GM23248 (cell line): Measurements from ENCODE around the gene LAMB1. TPM values are rescaled to one million over a fixed set of nuclear protein-coding genes. Genes with fewer than 3 reads are reported as not detected.
A peak's percentile ranks its signal among the peaks of the same experiment; 100 is the strongest.

ENCODE experiments used
- DNase-seq: peaks from one replicate; pipeline ENCODE4 v3.0.0-alpha.2; 2015
- H2AFZ ChIP-seq: fragments of 200-600 bp; sonication (generic); 2 replicates; pipeline ENCODE4 v1.6.1; 2016; ENCODE audit warnings: antibody characterized with exemption
- H3F3A ChIP-seq: fragments of 200-600 bp; sonication (generic); 2 replicates; pipeline ENCODE4 v1.6.1; 2016; ENCODE audit warnings: mild to moderate bottlenecking, antibody characterized with exemption, mixed run types; ENCODE audit not compliant: insufficient read depth
- H3K27ac ChIP-seq: fragments of 200-600 bp; sonication (generic); 2 replicates; pipeline ENCODE4 v1.5.1; 2016; ENCODE audit warnings: mild to moderate bottlenecking
- H3K27me3 ChIP-seq: fragments of 200-600 bp; sonication (generic); replicated peaks from 2 replicates; pipeline ENCODE4 v1.6.1; 2016; ENCODE audit warnings: mild to moderate bottlenecking; ENCODE audit not compliant: insufficient read depth
- H3K36me3 ChIP-seq: fragments of 200-600 bp; sonication (generic); 2 replicates; pipeline ENCODE4 v1.6.1; 2016; ENCODE audit warnings: low read depth, mild to moderate bottlenecking
- H3K4me1 ChIP-seq: fragments of 200-600 bp; sonication (generic); 2 replicates; pipeline ENCODE4 v1.6.1; 2016; ENCODE audit warnings: mild to moderate bottlenecking; ENCODE audit not compliant: insufficient read depth
- H3K4me2 ChIP-seq: fragments of 200-600 bp; sonication (generic); one replicate; pipeline ENCODE4 v1.6.1; 2016; ENCODE audit warnings: mild to moderate bottlenecking; ENCODE audit not compliant: unreplicated experiment
- H3K4me3 ChIP-seq: fragments of 200-600 bp; sonication (generic); 2 replicates; pipeline ENCODE4 v1.5.1; 2016; ENCODE audit warnings: mild to moderate bottlenecking
- H3K79me2 ChIP-seq: fragments of 200-600 bp; sonication (generic); 2 replicates; pipeline ENCODE4 v1.6.1; 2016; ENCODE audit warnings: mild to moderate bottlenecking; ENCODE audit not compliant: insufficient read depth
- H3K9ac ChIP-seq: fragments of 200-600 bp; sonication (generic); 2 replicates; pipeline ENCODE4 v1.6.1; 2016; ENCODE audit warnings: mild to moderate bottlenecking
- H3K9me2 ChIP-seq: fragments of 200-600 bp; sonication (generic); 2 replicates; pipeline ENCODE4 v1.6.1; 2016; ENCODE audit warnings: mixed run types, mild to moderate bottlenecking, moderate library complexity; ENCODE audit not compliant: insufficient read depth
- H3K9me3 ChIP-seq: fragments of 200-600 bp; sonication (generic); one replicate; pipeline ENCODE4 v1.6.1; 2017; ENCODE audit warnings: low read depth
- H4K20me1 ChIP-seq: fragments of 200-600 bp; sonication (generic); 2 replicates; pipeline ENCODE4 v1.6.0; 2016; ENCODE audit not compliant: insufficient read depth
- EZH2 ChIP-seq: fragments of 200-600 bp; sonication (generic); IDR thresholded peaks from 2 replicates; pipeline ENCODE4 v1.6.1; 2018; ENCODE audit warnings: antibody characterized with exemption, mild to moderate bottlenecking; ENCODE audit not compliant: insufficient read depth, poor library complexity, severe bottlenecking
- EZH2phosphoT487 ChIP-seq: fragments of 200-600 bp; sonication (generic); IDR thresholded peaks from 2 replicates; pipeline ENCODE4 v1.6.1; 2018; ENCODE audit warnings: antibody characterized with exemption, moderate library complexity, mild to moderate bottlenecking, low read depth; ENCODE audit not compliant: insufficient read depth
- WGBS, 2 experiments: methylation state at CpG; one replicate each; pipeline ENCODE4 v1.1.6; 2015 to 2017; ENCODE audit warnings: low lambda C conversion rate in 2 of 2, low coverage in 1 of 2; ENCODE audit errors: missing lambda C conversion rate in 2 of 2; 5-methylcytosine and 5-hydroxymethylcytosine counted together
- in situ Hi-C: fragments of 300-500 bp; cut with MboI; formaldehyde crosslinking; loops from 2 replicates; pipeline ENCODE4 v1.15.0; 2020
- polyA plus RNA-seq: library from polyadenylated mRNA; unstranded; fragments of >200 nt; fragmentation: Nextera tagmentation; extraction: Ambion mirVana; gene quantifications from 2 replicates; pipeline ENCODE4 v1.2.1, GENCODE V29; 2016
- total RNA-seq: library from RNA; depleted of rRNA; stranded (reverse); fragments of >200 nt; shearing (Covaris generic); gene quantifications from 2 replicates; pipeline ENCODE4 v1.2.3, GENCODE V29; 2014

The LAMB1 gene
- total and polyA plus RNA-seq, 2 experiments from 2014 or later: 108 to 135 TPM

- no peak overlapping the region for H3K9ac ChIP-seq
- no peaks in the 10 kb centered on the region for H3K9me3 ChIP-seq
- no peaks in the 10 kb centered on the region for H3K9me2 ChIP-seq
- in situ Hi-C loops: no loop called here
- H2AFZ ChIP-seq: no peak overlapping the region
- no peaks in the 10 kb centered on the region for H3K27me3 ChIP-seq
- DNase-seq: no peak
- no peaks in the 10 kb centered on the region for H4K20me1 ChIP-seq
- TF ChIP-seq EZH2 (no peak), EZH2phosphoT487 (no peak)
- no peaks in the 10 kb centered on the region for H3K36me3 ChIP-seq
- H3K4me1 ChIP-seq: peaks cover 26% of the 10 kb centered on the region
- no peak overlapping the region for H3K27ac ChIP-seq
- no peak overlapping the region for H3K4me3 ChIP-seq
- 92 to 95% methylated on average over 4 of the region's 4 CpGs for WGBS, 2 experiments
- no peaks in the 10 kb centered on the region for H3K79me2 ChIP-seq
- no peak overlapping the region for H3K4me2 ChIP-seq
- peaks cover 20% of the 10 kb centered on the region for H3F3A ChIP-seq
Observed at GRCh38 chr7:108017776-108018151, 14.8 kb upstream of the LAMB1 start.

DNA sequence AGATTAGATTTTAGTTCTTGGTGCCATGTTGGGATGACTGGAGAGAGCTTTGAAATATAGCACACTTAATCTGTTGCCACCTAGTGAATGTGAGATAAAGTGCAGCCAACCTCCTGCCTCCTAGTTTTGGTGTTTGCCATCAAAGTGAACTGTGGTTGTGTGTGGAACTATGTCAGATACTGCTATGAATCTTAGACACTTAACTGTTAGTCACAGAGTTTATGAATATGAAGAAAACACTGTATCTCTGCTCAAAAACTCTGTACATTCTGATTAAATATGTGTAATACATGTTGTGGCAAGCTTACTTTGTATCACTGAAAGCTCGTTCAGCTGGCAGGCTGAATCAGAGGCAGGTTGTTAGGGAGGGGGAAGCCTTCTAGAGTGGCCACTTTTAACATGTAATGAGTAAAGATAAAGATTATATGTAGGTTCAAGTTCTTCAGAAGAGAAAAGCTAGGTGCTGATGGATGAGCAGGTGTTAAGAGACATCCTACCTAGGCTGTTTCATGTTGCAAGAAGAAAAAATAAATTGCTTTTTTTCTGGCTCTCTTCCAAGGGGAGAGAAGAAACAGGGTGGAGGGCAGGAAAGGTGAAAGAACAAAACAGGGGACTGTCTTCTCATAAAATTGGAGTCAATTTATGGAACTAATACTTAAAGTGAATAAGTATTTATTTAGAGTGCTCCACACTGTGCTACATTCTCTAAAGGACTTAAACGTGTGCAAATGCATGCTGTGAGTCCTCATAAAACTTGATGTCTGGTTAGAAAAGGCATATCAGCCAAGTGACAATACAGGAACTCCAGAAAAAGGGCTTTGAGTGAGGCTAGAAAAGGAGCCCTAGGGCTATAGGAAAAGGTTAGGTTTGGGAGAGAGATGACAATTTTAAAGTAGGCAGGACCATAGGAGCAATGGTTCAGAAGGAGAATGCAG lies 14.1 kb upstream of the LAMB1 start:
- TF ChIP-seq EZH2 (no peak), EZH2phosphoT487 (no peak)
- Histone ChIP-seq H3K27ac (no peak overlapping the region), H3K4me2 (no peak overlapping the region), H3K27me3 (no peaks in the 10 kb centered on the region), H3K4me3 (no peak overlapping the region), H3K36me3 (no peaks in the 10 kb centered on the region), H3K9ac (no peak overlapping the region), H3K9me2 (no peaks in the 10 kb centered on the region), H3K79me2 (no peaks in the 10 kb centered on the region), H4K20me1 (no peaks in the 10 kb centered on the region), H3K9me3 (no peaks in the 10 kb centered on the region), H3K4me1 (peaks cover 24% of the 10 kb centered on the region), H3F3A (peaks cover 20% of the 10 kb centered on the region), H2AFZ (no peak overlapping the region)
- 38 to 51% methylated on average over 2 of the region's 2 CpGs for WGBS, 2 experiments
- in situ Hi-C loops: no loop called here
- DNase-seq: peak; percentile 69

DNA sequence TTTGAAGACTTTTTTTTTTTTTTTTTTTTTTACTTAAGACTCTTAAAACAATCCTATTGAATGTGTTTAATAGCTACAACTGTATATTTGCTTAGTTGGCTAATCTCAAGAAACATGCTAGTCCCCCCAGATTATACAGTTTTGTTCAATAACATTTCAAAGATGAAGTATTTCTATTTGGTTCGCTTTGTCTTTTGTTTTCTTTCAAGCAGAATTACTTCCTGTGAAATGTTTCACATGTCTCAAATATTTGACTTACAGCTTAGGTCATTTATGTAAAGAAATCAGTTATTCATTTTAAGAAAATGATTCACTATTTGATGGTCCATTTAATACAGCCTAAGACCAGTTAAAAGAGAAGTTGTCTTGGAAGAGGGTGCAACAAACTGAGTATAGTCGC lies 12.8 kb upstream of the LAMB1 start:
- Histone ChIP-seq H3F3A (peaks cover 20% of the 10 kb centered on the region), H3K4me3 (no peak overlapping the region), H3K4me1 (peaks cover 24% of the 10 kb centered on the region), H3K27ac (no peak overlapping the region), H3K9ac (no peak overlapping the region), H3K9me3 (no peaks in the 10 kb centered on the region), H3K79me2 (no peaks in the 10 kb centered on the region), H2AFZ (no peak overlapping the region), H4K20me1 (no peaks in the 10 kb centered on the region), H3K9me2 (no peaks in the 10 kb centered on the region), H3K27me3 (no peaks in the 10 kb centered on the region), H3K36me3 (no peaks in the 10 kb centered on the region), H3K4me2 (no peak overlapping the region)
- WGBS, 2 experiments: 95 to 96% methylated on average over 2 of the region's 2 CpGs
- DNase-seq: no peak
- in situ Hi-C loops: no loop called here
- no peak for TF ChIP-seq EZH2phosphoT487
- TF ChIP-seq EZH2: no peak

GRCh38 chr7:108014747-108015682 lies 12.1 kb upstream of the LAMB1 start:
- Histone ChIP-seq H3K4me2 (peak overlapping the region; percentile 40), H3K9me3 (no peaks in the 10 kb centered on the region), H3F3A (peaks cover 20% of the 10 kb centered on the region), H3K27ac (0 out of 2 replicates have a peak overlapping the region, but pooled peaks have one; percentile 6), H3K36me3 (no peaks in the 10 kb centered on the region), H3K9me2 (no peaks in the 10 kb centered on the region), H2AFZ (no peak overlapping the region), H3K4me3 (no peak overlapping the region), H3K4me1 (peaks cover 24% of the 10 kb centered on the region), H3K27me3 (no peaks in the 10 kb centered on the region), H4K20me1 (no peaks in the 10 kb centered on the region), H3K9ac (no peak overlapping the region), H3K79me2 (no peaks in the 10 kb centered on the region)
- peak; percentile 56 for DNase-seq
- in situ Hi-C loops: no loop called here
- 83 to 86% methylated on average over 6 of the region's 6 CpGs for WGBS, 2 experiments
- TF ChIP-seq EZH2phosphoT487 (no peak), EZH2 (no peak)
